K562 (cell line): Measurements from ENCODE around the gene TIMP2. TPM values are rescaled to one million over a fixed set of nuclear protein-coding genes. Genes with fewer than 3 reads are reported as not detected.

ENCODE experiments used
- ATF3 ChIP-seq, 2 experiments: fragments of 450-650 bp in 1 of 2; sonication (generic) in 1 of 2; formaldehyde crosslinking in 1 of 2; IDR thresholded peaks in 1 of 2; conservative IDR thresholded peaks in 1 of 2; 2 replicates each; pipeline versions ENCODE4 v1.6.1 to v1.8.1; 2016 to 2023; ENCODE audit warnings: mild to moderate bottlenecking in 2 of 2, moderate library complexity in 2 of 2, inconsistent platforms in 1 of 2, missing genetic modification reagents in 1 of 2
- FOSL1 ChIP-seq: fragments of 200-800 bp; sonication (Bioruptor generic); conservative IDR thresholded peaks from 2 replicates; pipeline ENCODE4 v1.6.1; 2016; ENCODE audit warnings: missing genetic modification characterization, missing compliant biosample characterization
- HNRNPK ChIP-seq: fragments of 200-400 bp; formaldehyde crosslinking; IDR thresholded peaks from one replicate; pipeline ENCODE4 v1.6.1; 2018; ENCODE audit warnings: mild to moderate bottlenecking, low read depth, low read length; ENCODE audit not compliant: poor library complexity, severe bottlenecking
- JUN ChIP-seq, 2 experiments: sonication (generic) in 1 of 2; formaldehyde crosslinking in 1 of 2; IDR thresholded peaks; 2 replicates each; pipeline versions ENCODE4 v1.6.1 to v1.8.0; 2012 to 2022; ENCODE audit warnings: borderline replicate concordance in 2 of 2, mild to moderate bottlenecking in 2 of 2, improper control_type of control experiment in 1 of 2, low read depth in 1 of 2, low read length in 1 of 2, missing genetic modification reagents in 1 of 2
- NCOA2 ChIP-seq, 2 experiments: fragments of 450-650 bp; IDR thresholded peaks; 2 replicates each; pipeline ENCODE4 v1.6.1; 2018; ENCODE audit warnings: mild to moderate bottlenecking in 2 of 2, moderate library complexity in 1 of 2; ENCODE audit not compliant: partially characterized antibody in 2 of 2
- NFXL1 ChIP-seq: fragments of 450-650 bp; formaldehyde crosslinking; IDR thresholded peaks from 2 replicates; pipeline ENCODE4 v1.4.0; 2021; ENCODE audit warnings: mild to moderate bottlenecking
- RFX1 ChIP-seq: fragments of 450-650 bp; IDR thresholded peaks from 2 replicates; pipeline ENCODE4 v1.6.1; 2016; ENCODE audit warnings: mild to moderate bottlenecking, moderate library complexity
- SAFB2 ChIP-seq: fragments of 200-400 bp; formaldehyde crosslinking; IDR thresholded peaks from 2 replicates; pipeline ENCODE4 v1.6.1; 2018; ENCODE audit warnings: borderline replicate concordance, low read length, low read depth, moderate library complexity; ENCODE audit not compliant: severe bottlenecking
- polyA plus RNA-seq, 8 experiments: library from polyadenylated mRNA; depleted of rRNA in 4 of 8; stranded (reverse) in 5 of 8; unstranded in 3 of 8; fragments of >200 nt; fragmentation: Nextera tagmentation in 2 of 8; fragmentation: Illumina TruSeq in 1 of 8; extraction: Ambion mirVana in 2 of 8; extraction: Trizol in 1 of 8; gene quantifications; 2 replicates each; pipeline versions ENCODE4 v1.2.1 to v1.2.3, GENCODE V29; 2011 to 2014; ENCODE audit warnings: inconsistent platforms in 1 of 8, missing spikeins in 1 of 8
- total RNA-seq, 7 experiments: library from RNA; depleted of rRNA in 6 of 7; stranded (reverse); fragments of >200 nt in 6 of 7; fragmentation: Illumina TruSeq in 2 of 7; extraction: Trizol in 2 of 7; gene quantifications; 2 replicates each; pipeline versions ENCODE4 v1.2.1 to v1.2.3, GENCODE V29; 2011 to 2021; ENCODE audit warnings: low replicate concordance in 1 of 7
- TF ChIP-seq, protein P1 (sequence below): fragments of 250-450 bp; sonication (Bioruptor Pico); IDR thresholded peaks from 2 replicates; pipeline ENCODE4 v1.9.0; 2021; ENCODE audit warnings: mild to moderate bottlenecking, inconsistent platforms
- TF ChIP-seq, protein P2 (sequence below), 2 experiments: fragments of 450-650 bp; formaldehyde crosslinking in 1 of 2; IDR thresholded peaks; 2 replicates each; pipeline versions ENCODE4 v1.4.0 to v1.6.1; 2014 to 2020; ENCODE audit warnings: mild to moderate bottlenecking in 2 of 2, borderline replicate concordance in 1 of 2, low read depth in 1 of 2

TIMP2 gene
- total and polyA plus RNA-seq, 9 of the 15 experiments (the other 6 are each of a cell fraction or from before 2014, with no cell fraction given), result 0.55 TPM; not detected in 8

- TF ChIP-seq, protein P1, sequence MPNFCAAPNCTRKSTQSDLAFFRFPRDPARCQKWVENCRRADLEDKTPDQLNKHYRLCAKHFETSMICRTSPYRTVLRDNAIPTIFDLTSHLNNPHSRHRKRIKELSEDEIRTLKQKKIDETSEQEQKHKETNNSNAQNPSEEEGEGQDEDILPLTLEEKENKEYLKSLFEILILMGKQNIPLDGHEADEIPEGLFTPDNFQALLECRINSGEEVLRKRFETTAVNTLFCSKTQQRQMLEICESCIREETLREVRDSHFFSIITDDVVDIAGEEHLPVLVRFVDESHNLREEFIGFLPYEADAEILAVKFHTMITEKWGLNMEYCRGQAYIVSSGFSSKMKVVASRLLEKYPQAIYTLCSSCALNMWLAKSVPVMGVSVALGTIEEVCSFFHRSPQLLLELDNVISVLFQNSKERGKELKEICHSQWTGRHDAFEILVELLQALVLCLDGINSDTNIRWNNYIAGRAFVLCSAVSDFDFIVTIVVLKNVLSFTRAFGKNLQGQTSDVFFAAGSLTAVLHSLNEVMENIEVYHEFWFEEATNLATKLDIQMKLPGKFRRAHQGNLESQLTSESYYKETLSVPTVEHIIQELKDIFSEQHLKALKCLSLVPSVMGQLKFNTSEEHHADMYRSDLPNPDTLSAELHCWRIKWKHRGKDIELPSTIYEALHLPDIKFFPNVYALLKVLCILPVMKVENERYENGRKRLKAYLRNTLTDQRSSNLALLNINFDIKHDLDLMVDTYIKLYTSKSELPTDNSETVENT (CRISPR knock-in tag), result no peak
- TF ChIP-seq RFX1, result peak; percentile 60
- no peak for TF ChIP-seq NCOA2 (IDR thresholded peaks at IDR 0.05; ENCODE audit: partially characterized antibody in 2 of 2)
- no peak for TF ChIP-seq HNRNPK
- peak; percentile 27; the same call in 1 of the 2 replicates for TF ChIP-seq ATF3 (IDR thresholded peaks at IDR 0.05)
- no peak for TF ChIP-seq ATF3 (CRISPR knock-in tag; conservative IDR thresholded peaks at IDR 0.05)
- peak; percentile 53; the same call in 1 of the 2 replicates for TF ChIP-seq FOSL1 (tag)
- TF ChIP-seq, protein P2, sequence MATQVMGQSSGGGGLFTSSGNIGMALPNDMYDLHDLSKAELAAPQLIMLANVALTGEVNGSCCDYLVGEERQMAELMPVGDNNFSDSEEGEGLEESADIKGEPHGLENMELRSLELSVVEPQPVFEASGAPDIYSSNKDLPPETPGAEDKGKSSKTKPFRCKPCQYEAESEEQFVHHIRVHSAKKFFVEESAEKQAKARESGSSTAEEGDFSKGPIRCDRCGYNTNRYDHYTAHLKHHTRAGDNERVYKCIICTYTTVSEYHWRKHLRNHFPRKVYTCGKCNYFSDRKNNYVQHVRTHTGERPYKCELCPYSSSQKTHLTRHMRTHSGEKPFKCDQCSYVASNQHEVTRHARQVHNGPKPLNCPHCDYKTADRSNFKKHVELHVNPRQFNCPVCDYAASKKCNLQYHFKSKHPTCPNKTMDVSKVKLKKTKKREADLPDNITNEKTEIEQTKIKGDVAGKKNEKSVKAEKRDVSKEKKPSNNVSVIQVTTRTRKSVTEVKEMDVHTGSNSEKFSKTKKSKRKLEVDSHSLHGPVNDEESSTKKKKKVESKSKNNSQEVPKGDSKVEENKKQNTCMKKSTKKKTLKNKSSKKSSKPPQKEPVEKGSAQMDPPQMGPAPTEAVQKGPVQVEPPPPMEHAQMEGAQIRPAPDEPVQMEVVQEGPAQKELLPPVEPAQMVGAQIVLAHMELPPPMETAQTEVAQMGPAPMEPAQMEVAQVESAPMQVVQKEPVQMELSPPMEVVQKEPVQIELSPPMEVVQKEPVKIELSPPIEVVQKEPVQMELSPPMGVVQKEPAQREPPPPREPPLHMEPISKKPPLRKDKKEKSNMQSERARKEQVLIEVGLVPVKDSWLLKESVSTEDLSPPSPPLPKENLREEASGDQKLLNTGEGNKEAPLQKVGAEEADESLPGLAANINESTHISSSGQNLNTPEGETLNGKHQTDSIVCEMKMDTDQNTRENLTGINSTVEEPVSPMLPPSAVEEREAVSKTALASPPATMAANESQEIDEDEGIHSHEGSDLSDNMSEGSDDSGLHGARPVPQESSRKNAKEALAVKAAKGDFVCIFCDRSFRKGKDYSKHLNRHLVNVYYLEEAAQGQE (IDR thresholded peaks at IDR 0.05; ENCODE audit: borderline replicate concordance), result no peak
- TF ChIP-seq, protein P2 (CRISPR knock-in tag; IDR thresholded peaks at IDR 0.05; ENCODE audit: low read depth), result no peak
- no peak for TF ChIP-seq NFXL1 (CRISPR knock-in tag)
- TF ChIP-seq SAFB2, result no peak
- 0 out of 2 replicates have a peak, but pooled peaks have one; percentile 10 for TF ChIP-seq JUN (IDR thresholded peaks at IDR 0.05; ENCODE audit: borderline replicate concordance, low read depth, low read length)
- no peak for TF ChIP-seq JUN (CRISPR knock-in tag; IDR thresholded peaks at IDR 0.05; ENCODE audit: borderline replicate concordance)
- TF ChIP-seq, all 486 proteins: peak for 6
These were observed 10.5 kb upstream of the TIMP2 start (continued) for GRCh38 chr17:78935419-78936323.
